Measurements from ENCODE around the gene RGPD8. TPM values are rescaled to one million over a fixed set of nuclear protein-coding genes. Genes with fewer than 3 reads are reported as not detected.

RGPD8 gene
- total and polyA plus RNA-seq, 2 of the 8 experiments (the other 6 are each of a cell fraction or from before 2014, with no cell fraction given) = 0.51 to 8.2 TPM

GRCh38 chr2:112449854-112450253 lies 16.4 kb upstream of the RGPD8 start (continued):
- TF ChIP-seq, protein P1, sequence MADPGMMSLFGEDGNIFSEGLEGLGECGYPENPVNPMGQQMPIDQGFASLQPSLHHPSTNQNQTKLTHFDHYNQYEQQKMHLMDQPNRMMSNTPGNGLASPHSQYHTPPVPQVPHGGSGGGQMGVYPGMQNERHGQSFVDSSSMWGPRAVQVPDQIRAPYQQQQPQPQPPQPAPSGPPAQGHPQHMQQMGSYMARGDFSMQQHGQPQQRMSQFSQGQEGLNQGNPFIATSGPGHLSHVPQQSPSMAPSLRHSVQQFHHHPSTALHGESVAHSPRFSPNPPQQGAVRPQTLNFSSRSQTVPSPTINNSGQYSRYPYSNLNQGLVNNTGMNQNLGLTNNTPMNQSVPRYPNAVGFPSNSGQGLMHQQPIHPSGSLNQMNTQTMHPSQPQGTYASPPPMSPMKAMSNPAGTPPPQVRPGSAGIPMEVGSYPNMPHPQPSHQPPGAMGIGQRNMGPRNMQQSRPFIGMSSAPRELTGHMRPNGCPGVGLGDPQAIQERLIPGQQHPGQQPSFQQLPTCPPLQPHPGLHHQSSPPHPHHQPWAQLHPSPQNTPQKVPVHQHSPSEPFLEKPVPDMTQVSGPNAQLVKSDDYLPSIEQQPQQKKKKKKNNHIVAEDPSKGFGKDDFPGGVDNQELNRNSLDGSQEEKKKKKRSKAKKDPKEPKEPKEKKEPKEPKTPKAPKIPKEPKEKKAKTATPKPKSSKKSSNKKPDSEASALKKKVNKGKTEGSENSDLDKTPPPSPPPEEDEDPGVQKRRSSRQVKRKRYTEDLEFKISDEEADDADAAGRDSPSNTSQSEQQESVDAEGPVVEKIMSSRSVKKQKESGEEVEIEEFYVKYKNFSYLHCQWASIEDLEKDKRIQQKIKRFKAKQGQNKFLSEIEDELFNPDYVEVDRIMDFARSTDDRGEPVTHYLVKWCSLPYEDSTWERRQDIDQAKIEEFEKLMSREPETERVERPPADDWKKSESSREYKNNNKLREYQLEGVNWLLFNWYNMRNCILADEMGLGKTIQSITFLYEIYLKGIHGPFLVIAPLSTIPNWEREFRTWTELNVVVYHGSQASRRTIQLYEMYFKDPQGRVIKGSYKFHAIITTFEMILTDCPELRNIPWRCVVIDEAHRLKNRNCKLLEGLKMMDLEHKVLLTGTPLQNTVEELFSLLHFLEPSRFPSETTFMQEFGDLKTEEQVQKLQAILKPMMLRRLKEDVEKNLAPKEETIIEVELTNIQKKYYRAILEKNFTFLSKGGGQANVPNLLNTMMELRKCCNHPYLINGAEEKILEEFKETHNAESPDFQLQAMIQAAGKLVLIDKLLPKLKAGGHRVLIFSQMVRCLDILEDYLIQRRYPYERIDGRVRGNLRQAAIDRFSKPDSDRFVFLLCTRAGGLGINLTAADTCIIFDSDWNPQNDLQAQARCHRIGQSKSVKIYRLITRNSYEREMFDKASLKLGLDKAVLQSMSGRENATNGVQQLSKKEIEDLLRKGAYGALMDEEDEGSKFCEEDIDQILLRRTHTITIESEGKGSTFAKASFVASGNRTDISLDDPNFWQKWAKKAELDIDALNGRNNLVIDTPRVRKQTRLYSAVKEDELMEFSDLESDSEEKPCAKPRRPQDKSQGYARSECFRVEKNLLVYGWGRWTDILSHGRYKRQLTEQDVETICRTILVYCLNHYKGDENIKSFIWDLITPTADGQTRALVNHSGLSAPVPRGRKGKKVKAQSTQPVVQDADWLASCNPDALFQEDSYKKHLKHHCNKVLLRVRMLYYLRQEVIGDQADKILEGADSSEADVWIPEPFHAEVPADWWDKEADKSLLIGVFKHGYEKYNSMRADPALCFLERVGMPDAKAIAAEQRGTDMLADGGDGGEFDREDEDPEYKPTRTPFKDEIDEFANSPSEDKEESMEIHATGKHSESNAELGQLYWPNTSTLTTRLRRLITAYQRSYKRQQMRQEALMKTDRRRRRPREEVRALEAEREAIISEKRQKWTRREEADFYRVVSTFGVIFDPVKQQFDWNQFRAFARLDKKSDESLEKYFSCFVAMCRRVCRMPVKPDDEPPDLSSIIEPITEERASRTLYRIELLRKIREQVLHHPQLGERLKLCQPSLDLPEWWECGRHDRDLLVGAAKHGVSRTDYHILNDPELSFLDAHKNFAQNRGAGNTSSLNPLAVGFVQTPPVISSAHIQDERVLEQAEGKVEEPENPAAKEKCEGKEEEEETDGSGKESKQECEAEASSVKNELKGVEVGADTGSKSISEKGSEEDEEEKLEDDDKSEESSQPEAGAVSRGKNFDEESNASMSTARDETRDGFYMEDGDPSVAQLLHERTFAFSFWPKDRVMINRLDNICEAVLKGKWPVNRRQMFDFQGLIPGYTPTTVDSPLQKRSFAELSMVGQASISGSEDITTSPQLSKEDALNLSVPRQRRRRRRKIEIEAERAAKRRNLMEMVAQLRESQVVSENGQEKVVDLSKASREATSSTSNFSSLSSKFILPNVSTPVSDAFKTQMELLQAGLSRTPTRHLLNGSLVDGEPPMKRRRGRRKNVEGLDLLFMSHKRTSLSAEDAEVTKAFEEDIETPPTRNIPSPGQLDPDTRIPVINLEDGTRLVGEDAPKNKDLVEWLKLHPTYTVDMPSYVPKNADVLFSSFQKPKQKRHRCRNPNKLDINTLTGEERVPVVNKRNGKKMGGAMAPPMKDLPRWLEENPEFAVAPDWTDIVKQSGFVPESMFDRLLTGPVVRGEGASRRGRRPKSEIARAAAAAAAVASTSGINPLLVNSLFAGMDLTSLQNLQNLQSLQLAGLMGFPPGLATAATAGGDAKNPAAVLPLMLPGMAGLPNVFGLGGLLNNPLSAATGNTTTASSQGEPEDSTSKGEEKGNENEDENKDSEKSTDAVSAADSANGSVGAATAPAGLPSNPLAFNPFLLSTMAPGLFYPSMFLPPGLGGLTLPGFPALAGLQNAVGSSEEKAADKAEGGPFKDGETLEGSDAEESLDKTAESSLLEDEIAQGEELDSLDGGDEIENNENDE (IDR thresholded peaks at IDR 0.05; ENCODE audit: insufficient replicate concordance, low read length) = no peak
- TF ChIP-seq SUZ12 (IDR thresholded peaks at IDR 0.05; ENCODE audit: low read length) (no peak), SP1 (IDR thresholded peaks at IDR 0.05; ENCODE audit: low read depth, low read length) (no peak), TBP (IDR thresholded peaks at IDR 0.05; ENCODE audit: low read depth, low read length) (no peak), CTCF (IDR thresholded peaks at IDR 0.05; ENCODE audit: control extremely low read depth in 1 of 3, insufficient read depth in 1 of 3, low read depth in 1 of 3, low read length in 3 of 3) (no peak), EZH2 (IDR thresholded peaks at IDR 0.05; ENCODE audit: low read depth, low read length, severe bottlenecking) (no peak), CREB1 (IDR thresholded peaks at IDR 0.05) (no peak), TAF7 (optimal IDR thresholded peaks at IDR 0.05; ENCODE audit: borderline replicate concordance, low read depth, low read length) (no peak), SRF (IDR thresholded peaks at IDR 0.05; ENCODE audit: low read depth, low read length) (no peak), KDM4A (IDR thresholded peaks at IDR 0.05; ENCODE audit: low read depth, low read length, severe bottlenecking) (no peak)

Data from H1 (cell line).